Thyroid gland (tissue), 4 donors: ENCODE data around the gene SAMD14. TPM values are rescaled to one million over a fixed set of nuclear protein-coding genes. Genes with fewer than 3 reads are reported as not detected.

Experiments
- DNase-seq, 2 donors: peaks; one replicate each; pipeline ENCODE4 v3.0.0-alpha.2; 2019
- H3K27ac ChIP-seq, 3 donors: fragments of 200-600 bp; sonication (generic); 1 replicate in 2 of 3; 2 replicates in 1 of 3; pipeline ENCODE4 v1.5.1; 2016 to 2019; ENCODE audit warnings: mild to moderate bottlenecking in 1 of 3, moderate library complexity in 1 of 3
- H3K27me3 ChIP-seq: fragments of 200-600 bp; sonication (generic); one replicate; pipeline ENCODE4 v1.5.1; 2019
- H3K36me3 ChIP-seq, 2 donors: fragments of 200-600 bp; sonication (generic); one replicate each; pipeline ENCODE4 v1.5.1; 2016 to 2019
- H3K4me1 ChIP-seq, 2 donors: fragments of 200-600 bp; sonication (generic); one replicate each; pipeline ENCODE4 v1.5.1; 2017 to 2019
- H3K4me3 ChIP-seq, 3 donors: fragments of 200-600 bp; sonication (generic); replicated peaks in 1 of 3; 1 replicate in 2 of 3; 2 replicates in 1 of 3; pipeline ENCODE4 v1.5.1; 2016; ENCODE audit warnings: mild to moderate bottlenecking in 1 of 3
- H3K9me3 ChIP-seq: fragments of 200-600 bp; sonication (generic); one replicate; pipeline ENCODE4 v1.5.1; 2017
- CTCF ChIP-seq, 6 experiments: fragments of 200-600 bp in 3 of 6; fragments of 450-650 bp in 3 of 6; sonication (generic) in 3 of 6; IDR thresholded peaks; one replicate each; pipeline ENCODE4 v1.5.1; 2016 to 2019; ENCODE audit warnings: antibody characterized with exemption in 6 of 6, mild to moderate bottlenecking in 2 of 6, inconsistent platforms in 1 of 6, moderate library complexity in 1 of 6
- POLR2A ChIP-seq, 2 donors: fragments of 450-650 bp; IDR thresholded peaks; one replicate each; pipeline ENCODE4 v1.6.1; 2017; ENCODE audit warnings: antibody characterized with exemption in 2 of 2, mild to moderate bottlenecking in 2 of 2, moderate library complexity in 1 of 2
- WGBS, 2 donors: methylation state at CpG; one replicate each; pipeline ENCODE4 v1.1.5; 2017; 5-methylcytosine and 5-hydroxymethylcytosine counted together
- intact Hi-C: fragments of 100-400 bp; cut with DNase I; formaldehyde crosslinking; loops from one replicate; pipeline ENCODE4 v1.15.1; 2023
- total RNA-seq, 4 donors: library from RNA; depleted of rRNA; stranded (reverse); fragments of >200 nt; gene quantifications; one replicate each; pipeline ENCODE4 v1.2.3, GENCODE V29; 2016

Gene SAMD14
- total RNA-seq: under 1 TPM; 0.24 to 0.81 (median 0.58) TPM

GRCh38 chr17:50129728-50130558, at the start of gene SAMD14:
TSS of gene SAMD14 (minus strand) at chr17:50130160. CDS start at chr17:50124959, 5,201 bp downstream.
- 1 to 2% methylated on average over 19 to 37 of the region's 84 CpGs for WGBS, 2 donors
- TF ChIP-seq POLR2A (IDR thresholded peaks at IDR 0.05) (no peak), CTCF (IDR thresholded peaks at IDR 0.05) (no peak)
- Histone ChIP-seq H3K27me3 (peaks cover 5% of the 10 kb centered on the region), H3K4me1 (peaks cover 12 to 24% of the 10 kb centered on the region in 2 donors), H3K9me3 (no peaks in the 10 kb centered on the region), H3K36me3 (peaks cover 0 to 6% of the 10 kb centered on the region in 2 donors), H3K27ac (no peak within 1 kb of the TSS), H3K4me3 (peak within 1 kb of the TSS in 1 of 3 donors; percentile 32)
- DNase-seq: no peak
- intact Hi-C loops: no loop called here

- Histone ChIP-seq H3K4me3 (no peak overlapping the region), H3K9me3 (no peaks in the 10 kb centered on the region), H3K4me1 (peaks cover 11 to 34% of the 10 kb centered on the region in 2 donors), H3K36me3 (no peaks in the 10 kb centered on the region), H3K27ac (peak overlapping the region; percentile 72 to 92 (median 85)), H3K27me3 (no peaks in the 10 kb centered on the region)
- WGBS, 2 donors: 9 to 18% methylated on average over 8 to 10 of the region's 22 CpGs
- TF ChIP-seq POLR2A (IDR thresholded peaks at IDR 0.05) (peak in 1 of 2 donors; percentile 46), CTCF (IDR thresholded peaks at IDR 0.05) (peak in 5 of 6 experiments; percentile 23 to 56 (median 52))
- peak; percentile 92 to 95 for DNase-seq
- intact Hi-C loops: no loop called here
Observed at GRCh38 chr17:50177983-50178834, 48.2 kb upstream of the SAMD14 start.

- intact Hi-C loops: no loop called here
- Histone ChIP-seq H3K4me1 (peaks cover 11 to 37% of the 10 kb centered on the region in 2 donors), H3K27ac (peak overlapping the region; percentile 72 to 92 (median 85)), H3K9me3 (no peaks in the 10 kb centered on the region), H3K4me3 (no peak overlapping the region), H3K27me3 (no peaks in the 10 kb centered on the region), H3K36me3 (no peaks in the 10 kb centered on the region)
- WGBS, 2 donors: 82 to 94% methylated on average over 9 to 10 of the region's 10 CpGs
- TF ChIP-seq POLR2A (IDR thresholded peaks at IDR 0.05): no peak
- no peak for TF ChIP-seq CTCF (IDR thresholded peaks at IDR 0.05)
- no peak for DNase-seq
Observed at GRCh38 chr17:50177476-50177875, 47.5 kb upstream of the SAMD14 start.

GRCh38 chr17:50176559-50177357, 46.8 kb upstream of the SAMD14 start:
- no peak for DNase-seq
- H3K4me3 ChIP-seq: no peak overlapping the region
- intact Hi-C loops: no loop called here
- H3K27ac ChIP-seq: peak overlapping the region in 1 of 3 donors; percentile 72
- H3K27me3 ChIP-seq: no peaks in the 10 kb centered on the region
- TF ChIP-seq CTCF (IDR thresholded peaks at IDR 0.05) (no peak), POLR2A (IDR thresholded peaks at IDR 0.05) (no peak)
- peaks cover 11 to 37% of the 10 kb centered on the region in 2 donors for H3K4me1 ChIP-seq
- 91 to 92% methylated on average over 15 to 17 of the region's 20 CpGs for WGBS, 2 donors
- no peaks in the 10 kb centered on the region for H3K36me3 ChIP-seq
- H3K9me3 ChIP-seq: no peaks in the 10 kb centered on the region
